Astrocyte of the spinal cord (primary cell): ENCODE measurements around the gene ATP6V1G1.

ENCODE experiments used
- DNase-seq: peaks from one replicate; pipeline ENCODE4 v3.0.0; 2011; ENCODE audit warnings: low read depth, low spot score
- H3K4me3 ChIP-seq: 2 replicates; pipeline ENCODE4 v1.5.1; 2011; ENCODE audit warnings: low read depth, mild to moderate bottlenecking, low read length, moderate library complexity
- CTCF ChIP-seq: IDR thresholded peaks from 2 replicates; pipeline ENCODE4 v1.5.1; 2012; ENCODE audit warnings: low read depth, mild to moderate bottlenecking, low read length, inconsistent platforms
- in situ Hi-C: cut with HindIII; loops from 2 replicates; pipeline ENCODE4 v1.10.0; 2017; ENCODE audit warnings: low sequenced_read_pairs

Gene ATP6V1G1

GRCh38 chr9:114613087-114613486 is 25.5 kb downstream of the ATP6V1G1 start:
- DNase-seq = no peak
- no peak for TF ChIP-seq CTCF
- no peak overlapping the region for H3K4me3 ChIP-seq
- in situ Hi-C loops = no loop called here

DNA sequence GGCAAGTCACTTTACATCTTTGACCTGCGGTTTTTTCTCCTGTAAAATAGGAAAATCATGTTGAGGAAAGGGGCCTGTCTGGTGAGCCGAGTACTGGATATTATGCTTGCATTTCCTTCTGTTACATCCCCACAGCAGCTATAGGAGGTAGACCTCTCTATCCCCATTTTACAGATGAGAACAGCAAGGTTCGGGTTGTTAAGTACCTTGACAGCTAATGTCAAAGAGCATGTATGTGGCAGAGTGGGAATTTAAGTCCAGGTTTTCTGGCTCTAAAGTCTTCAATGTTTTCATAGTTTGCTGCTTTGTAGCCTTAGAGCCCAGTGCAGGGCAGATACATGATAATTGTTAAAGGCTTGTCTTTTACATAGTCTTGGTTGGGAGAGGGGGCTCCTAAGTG is 26.4 kb downstream of the ATP6V1G1 start:
- no peak for TF ChIP-seq CTCF
- H3K4me3 ChIP-seq = no peak overlapping the region
- DNase-seq = no peak
- in situ Hi-C loops = no loop called here

DNA sequence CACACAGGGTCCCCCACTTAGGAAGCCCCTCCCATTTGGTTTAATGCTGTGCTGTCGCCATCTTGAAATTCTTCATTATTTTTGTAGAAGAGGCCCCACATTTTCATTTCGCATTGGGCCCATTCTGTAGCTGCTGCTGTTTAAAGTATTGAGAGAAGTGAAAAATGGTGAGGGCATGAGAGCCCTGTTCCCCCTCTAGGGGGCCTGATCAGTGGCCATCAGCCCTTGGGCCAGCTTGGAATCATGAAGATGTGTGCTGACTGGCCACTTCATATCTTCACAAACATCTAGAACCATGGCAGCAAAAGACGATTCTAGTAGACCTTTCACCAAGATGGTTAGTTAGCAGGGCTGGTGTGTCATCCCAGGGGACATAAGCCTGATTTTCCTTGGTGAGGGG is 26.8 kb downstream of the ATP6V1G1 start:
- no peak for DNase-seq
- no peak for TF ChIP-seq CTCF
- in situ Hi-C loops = no loop called here
- H3K4me3 ChIP-seq = no peak overlapping the region

- TF ChIP-seq CTCF = no peak
- no peak for DNase-seq
- in situ Hi-C loops = no loop called here
- no peak overlapping the region for H3K4me3 ChIP-seq
These were observed 29.3 kb downstream of the ATP6V1G1 start for GRCh38 chr9:114616684-114617520.

DNA sequence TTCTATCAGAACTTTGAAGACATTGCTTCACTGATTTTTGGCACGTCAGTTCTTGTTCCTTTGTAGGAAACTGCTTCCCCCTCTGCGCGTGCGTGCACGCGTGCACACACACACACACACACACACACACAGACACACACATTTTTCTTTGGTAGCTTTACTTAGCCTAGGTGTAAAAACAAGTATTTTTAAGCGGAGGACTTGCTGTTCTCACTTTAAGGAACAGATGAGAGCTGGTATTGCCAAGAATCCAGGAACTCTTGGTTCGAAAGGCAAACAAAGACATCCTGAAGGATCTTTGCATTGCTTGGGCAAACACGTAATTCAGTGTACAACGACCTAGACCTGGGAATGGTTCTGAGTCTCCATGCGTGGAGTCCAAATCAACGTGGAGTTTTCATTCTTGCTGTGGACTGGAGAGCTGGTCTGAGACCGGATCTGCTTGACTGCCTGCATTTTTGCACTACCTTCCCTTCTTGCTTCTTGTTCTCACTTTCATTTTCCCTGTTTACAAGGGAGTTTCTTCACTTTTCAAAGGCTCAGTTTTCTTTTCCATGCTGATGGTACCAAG is 31.7 kb downstream of the ATP6V1G1 start:
- TF ChIP-seq CTCF = no peak
- no peak overlapping the region for H3K4me3 ChIP-seq
- in situ Hi-C loops = no loop called here
- no peak for DNase-seq

- H3K4me3 ChIP-seq = no peak overlapping the region
- no peak for DNase-seq
- in situ Hi-C loops = no loop called here
- TF ChIP-seq CTCF = no peak
These were observed 34.0 kb downstream of the ATP6V1G1 start for GRCh38 chr9:114621561-114621960.
